Glutamatergic neuron (in vitro differentiated cells): Measurements from ENCODE around the gene ANKH. TPM values are rescaled to one million over a fixed set of nuclear protein-coding genes. Genes with fewer than 3 reads are reported as not detected.
"Not testable (repeated sequence)": the region's sequence is repeated elsewhere in the genome, so short reads cannot be mapped to it uniquely, and the experiment has no call there.

Experiments used
- DNase-seq: peaks from one replicate; pipeline ENCODE4 v3.0.0; 2022
- H3K27ac Mint-ChIP-seq: one replicate; pipeline ENCODE4 v1.8.0; 2020; ENCODE audit warnings: mild to moderate bottlenecking, mixed read lengths, inconsistent platforms; ENCODE audit not compliant: unreplicated experiment
- H3K27me3 Mint-ChIP-seq: one replicate; pipeline ENCODE4 v1.8.0; 2020; ENCODE audit warnings: mild to moderate bottlenecking, moderate library complexity, mixed read lengths, inconsistent platforms; ENCODE audit not compliant: unreplicated experiment
- H3K36me3 Mint-ChIP-seq: one replicate; pipeline ENCODE4 v1.8.0; 2020; ENCODE audit warnings: mild to moderate bottlenecking, mixed read lengths, inconsistent platforms; ENCODE audit not compliant: unreplicated experiment
- H3K4me1 Mint-ChIP-seq: one replicate; pipeline ENCODE4 v1.8.0; 2020; ENCODE audit warnings: mild to moderate bottlenecking, low read depth, mixed read lengths, inconsistent platforms; ENCODE audit not compliant: unreplicated experiment
- H3K4me3 Mint-ChIP-seq: one replicate; pipeline ENCODE4 v1.8.0; 2020; ENCODE audit warnings: mild to moderate bottlenecking, mixed read lengths, inconsistent platforms; ENCODE audit not compliant: unreplicated experiment
- H3K9me3 Mint-ChIP-seq: one replicate; pipeline ENCODE4 v1.8.0; 2020; ENCODE audit warnings: mild to moderate bottlenecking, moderate library complexity, mixed read lengths, inconsistent platforms; ENCODE audit not compliant: unreplicated experiment
- total RNA-seq: library from RNA; stranded (reverse); fragmentation: NEBNext Ultra II Directional; extraction: Animal tissue kit (Norgen Biotek cat#: 25700); gene quantifications from one replicate; pipeline ENCODE4 v1.2.1, GENCODE V29; 2021; ENCODE audit not compliant: unreplicated experiment
- TF ChIP-seq, protein P1 (sequence below): fragments of 200-600 bp; sonication (generic); IDR thresholded peaks from one replicate; pipeline ENCODE4 v1.5.0; 2021; ENCODE audit not compliant: partially characterized antibody, unreplicated experiment

The ANKH gene
- total RNA-seq, 1 donor from 2014 or later = 83.3 TPM

DNA sequence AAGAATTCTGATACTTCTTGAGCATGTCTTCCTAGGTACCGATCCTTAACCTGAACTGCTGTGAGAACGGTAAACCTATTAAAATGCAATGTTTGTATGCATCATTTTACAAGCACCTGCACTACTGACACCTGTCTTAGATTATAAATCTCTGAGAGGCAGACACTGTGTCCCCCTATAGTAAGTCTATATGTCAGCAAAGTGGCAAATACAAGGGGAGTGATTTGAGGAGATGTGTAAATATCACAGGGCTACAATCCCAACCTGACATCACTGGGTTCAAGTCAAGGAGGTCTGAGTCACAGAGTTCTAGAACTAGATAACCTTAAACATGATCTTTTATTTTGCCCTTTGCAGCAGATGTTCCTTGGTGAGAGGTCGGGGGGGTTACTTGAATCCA lies 64.1 kb downstream of the ANKH start:
- H3K36me3 Mint-ChIP-seq = peaks cover 5% of the 10 kb centered on the region
- H3K27ac Mint-ChIP-seq = no peak overlapping the region
- H3K4me3 Mint-ChIP-seq = no peak overlapping the region
- DNase-seq = no peak
- H3K9me3 Mint-ChIP-seq = no peaks in the 10 kb centered on the region
- TF ChIP-seq, protein P1, sequence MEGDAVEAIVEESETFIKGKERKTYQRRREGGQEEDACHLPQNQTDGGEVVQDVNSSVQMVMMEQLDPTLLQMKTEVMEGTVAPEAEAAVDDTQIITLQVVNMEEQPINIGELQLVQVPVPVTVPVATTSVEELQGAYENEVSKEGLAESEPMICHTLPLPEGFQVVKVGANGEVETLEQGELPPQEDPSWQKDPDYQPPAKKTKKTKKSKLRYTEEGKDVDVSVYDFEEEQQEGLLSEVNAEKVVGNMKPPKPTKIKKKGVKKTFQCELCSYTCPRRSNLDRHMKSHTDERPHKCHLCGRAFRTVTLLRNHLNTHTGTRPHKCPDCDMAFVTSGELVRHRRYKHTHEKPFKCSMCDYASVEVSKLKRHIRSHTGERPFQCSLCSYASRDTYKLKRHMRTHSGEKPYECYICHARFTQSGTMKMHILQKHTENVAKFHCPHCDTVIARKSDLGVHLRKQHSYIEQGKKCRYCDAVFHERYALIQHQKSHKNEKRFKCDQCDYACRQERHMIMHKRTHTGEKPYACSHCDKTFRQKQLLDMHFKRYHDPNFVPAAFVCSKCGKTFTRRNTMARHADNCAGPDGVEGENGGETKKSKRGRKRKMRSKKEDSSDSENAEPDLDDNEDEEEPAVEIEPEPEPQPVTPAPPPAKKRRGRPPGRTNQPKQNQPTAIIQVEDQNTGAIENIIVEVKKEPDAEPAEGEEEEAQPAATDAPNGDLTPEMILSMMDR = no peak
- no peaks in the 10 kb centered on the region for H3K27me3 Mint-ChIP-seq
- peaks cover 3% of the 10 kb centered on the region for H3K4me1 Mint-ChIP-seq

DNA sequence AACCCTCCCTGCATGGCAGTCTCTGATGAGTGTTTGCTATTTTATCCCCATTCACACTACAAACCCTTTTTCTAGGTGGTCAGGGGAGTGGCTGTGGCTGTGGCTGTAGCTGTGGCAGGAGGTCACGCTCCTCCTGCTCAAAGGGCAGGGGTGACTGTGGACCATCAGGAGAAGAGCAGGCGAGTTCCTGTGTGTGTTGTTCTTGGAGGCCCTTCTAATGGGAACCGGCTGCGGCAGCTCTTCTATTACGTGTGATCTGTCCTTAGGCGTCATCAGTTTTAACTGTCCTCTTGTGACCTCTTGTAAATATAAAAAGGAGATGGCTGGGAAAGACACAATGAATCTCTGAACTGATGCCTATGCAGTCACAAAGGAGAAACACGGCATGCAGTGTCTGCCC lies 65.1 kb downstream of the ANKH start:
- Mint-ChIP-seq H3K9me3 (no peaks in the 10 kb centered on the region), H3K4me1 (no peaks in the 10 kb centered on the region), H3K27me3 (peaks cover 3% of the 10 kb centered on the region), H3K4me3 (no peak overlapping the region), H3K27ac (no peak overlapping the region), H3K36me3 (peaks cover 5% of the 10 kb centered on the region)
- TF ChIP-seq, protein P1 = no peak
- DNase-seq = no peak

DNA sequence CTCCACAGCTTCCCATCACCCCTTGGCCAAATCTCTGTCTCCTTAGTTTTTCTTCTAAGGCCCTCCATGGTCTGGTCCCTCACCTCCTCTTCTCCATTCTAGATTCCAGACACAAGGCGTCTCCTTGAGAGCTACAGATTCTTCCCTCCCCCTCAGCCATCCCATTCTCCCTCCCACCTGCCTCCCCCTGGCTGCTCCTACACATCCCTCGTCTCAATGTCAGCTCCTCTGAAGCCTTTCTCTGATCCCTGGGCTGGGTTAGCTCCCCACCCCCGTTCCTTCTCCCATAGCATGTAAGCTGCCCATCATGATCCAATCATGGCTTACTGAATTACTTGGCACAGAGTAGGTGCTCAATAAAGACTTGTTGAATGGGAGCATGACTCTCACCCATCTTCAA lies 69.0 kb downstream of the ANKH start:
- peaks cover 10% of the 10 kb centered on the region for H3K36me3 Mint-ChIP-seq
- H3K27ac Mint-ChIP-seq = no peak overlapping the region
- no peak for DNase-seq
- H3K9me3 Mint-ChIP-seq = no peaks in the 10 kb centered on the region
- TF ChIP-seq, protein P1 = no peak
- H3K27me3 Mint-ChIP-seq = peaks cover 3% of the 10 kb centered on the region
- H3K4me3 Mint-ChIP-seq = no peak overlapping the region
- no peaks in the 10 kb centered on the region for H3K4me1 Mint-ChIP-seq

DNA sequence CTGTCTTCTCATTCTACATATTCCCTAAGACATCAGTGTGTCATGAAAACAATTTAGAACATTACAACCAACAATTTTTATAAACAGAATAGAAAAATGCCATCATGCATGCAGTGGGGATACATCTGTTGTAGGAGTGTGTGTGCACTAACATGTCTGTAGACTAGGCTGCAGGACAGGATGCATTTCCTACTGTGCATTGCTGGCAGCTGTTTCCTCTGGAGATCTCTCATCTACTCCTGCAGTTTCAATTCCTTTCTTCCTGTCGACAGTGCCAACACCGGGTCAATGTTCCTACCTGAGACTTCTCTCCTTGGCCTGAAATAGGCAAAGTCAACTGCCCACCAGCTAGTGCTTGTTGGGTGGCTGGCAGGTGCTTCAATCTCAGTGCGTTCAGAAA lies 69.8 kb downstream of the ANKH start:
- Mint-ChIP-seq H3K9me3 (no peaks in the 10 kb centered on the region), H3K4me3 (no peak overlapping the region), H3K27ac (no peak overlapping the region), H3K36me3 (peaks cover 10% of the 10 kb centered on the region), H3K4me1 (no peaks in the 10 kb centered on the region), H3K27me3 (peaks cover 3% of the 10 kb centered on the region)
- TF ChIP-seq, protein P1 = no peak
- no peak for DNase-seq

DNA sequence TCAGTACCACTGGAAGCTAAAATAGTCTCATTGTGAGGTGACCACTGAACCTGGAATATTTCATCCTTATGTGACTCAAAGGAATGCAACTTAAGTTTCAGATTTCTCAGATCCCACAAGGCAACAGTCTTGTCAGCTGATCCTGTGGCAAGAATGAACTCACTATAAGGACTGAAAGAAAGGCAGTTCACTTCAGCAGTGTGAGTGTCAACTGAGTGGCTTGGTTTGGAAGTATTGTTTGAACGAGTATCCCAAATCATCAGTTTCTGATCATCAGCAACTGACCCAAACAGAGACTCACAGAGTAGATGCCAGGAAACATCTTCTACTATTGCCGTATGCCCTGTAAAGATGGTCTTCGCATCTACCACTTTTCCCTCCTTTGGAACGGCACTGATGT lies 74.2 kb downstream of the ANKH start:
- H3K27me3 Mint-ChIP-seq, H3K4me3 Mint-ChIP-seq, H3K36me3 Mint-ChIP-seq, DNase-seq, H3K27ac Mint-ChIP-seq, H3K4me1 Mint-ChIP-seq, H3K9me3 Mint-ChIP-seq: not testable (repeated sequence)

DNA sequence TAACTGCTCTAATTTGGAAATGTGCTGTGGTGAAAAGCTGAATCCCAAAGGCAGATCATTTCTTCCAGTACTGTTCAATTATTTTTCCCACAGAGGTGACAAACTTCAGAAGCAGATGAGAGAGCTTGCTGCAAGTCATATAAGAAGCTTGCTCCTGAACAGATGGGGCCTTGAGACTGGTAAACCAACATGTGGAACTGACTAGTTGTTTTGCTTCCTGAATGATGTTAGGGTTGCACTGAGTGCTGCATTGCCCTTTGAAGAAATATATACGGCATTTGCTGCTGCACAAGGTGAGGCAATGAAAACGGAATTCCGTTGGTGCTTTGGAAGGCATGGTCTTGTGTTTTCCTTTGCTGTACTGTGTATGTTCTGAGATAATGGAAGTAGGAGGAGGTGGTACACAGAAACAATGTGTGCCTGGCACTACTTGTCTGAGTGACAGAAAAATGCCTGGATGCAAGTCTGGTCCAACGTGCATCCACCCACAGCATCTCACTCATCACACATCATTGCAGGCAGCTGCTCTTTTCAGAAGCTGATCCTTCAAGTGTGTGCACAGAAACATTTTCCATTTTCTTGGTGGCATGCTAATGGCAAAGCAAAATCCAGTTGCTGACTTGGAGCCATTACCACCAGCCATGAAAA lies 76.9 kb downstream of the ANKH start:
- H3K27ac Mint-ChIP-seq = no peak overlapping the region
- peaks cover 9% of the 10 kb centered on the region for H3K4me1 Mint-ChIP-seq
- H3K9me3 Mint-ChIP-seq = no peaks in the 10 kb centered on the region
- DNase-seq = no peak
- peaks cover 3% of the 10 kb centered on the region for H3K27me3 Mint-ChIP-seq
- H3K36me3 Mint-ChIP-seq = peaks cover 4% of the 10 kb centered on the region
- no peak overlapping the region for H3K4me3 Mint-ChIP-seq
- TF ChIP-seq, protein P1 = no peak
